ENCODE data around the gene NCEH1. TPM values are rescaled to one million over a fixed set of nuclear protein-coding genes. Genes with fewer than 3 reads are reported as not detected.
"Not testable (repeated sequence)": the region's sequence is repeated elsewhere in the genome, so short reads cannot be mapped to it uniquely, and the experiment has no call there.

NCEH1 gene
- total RNA-seq, 1 experiment from 2014 or later = 4.7 TPM

DNA sequence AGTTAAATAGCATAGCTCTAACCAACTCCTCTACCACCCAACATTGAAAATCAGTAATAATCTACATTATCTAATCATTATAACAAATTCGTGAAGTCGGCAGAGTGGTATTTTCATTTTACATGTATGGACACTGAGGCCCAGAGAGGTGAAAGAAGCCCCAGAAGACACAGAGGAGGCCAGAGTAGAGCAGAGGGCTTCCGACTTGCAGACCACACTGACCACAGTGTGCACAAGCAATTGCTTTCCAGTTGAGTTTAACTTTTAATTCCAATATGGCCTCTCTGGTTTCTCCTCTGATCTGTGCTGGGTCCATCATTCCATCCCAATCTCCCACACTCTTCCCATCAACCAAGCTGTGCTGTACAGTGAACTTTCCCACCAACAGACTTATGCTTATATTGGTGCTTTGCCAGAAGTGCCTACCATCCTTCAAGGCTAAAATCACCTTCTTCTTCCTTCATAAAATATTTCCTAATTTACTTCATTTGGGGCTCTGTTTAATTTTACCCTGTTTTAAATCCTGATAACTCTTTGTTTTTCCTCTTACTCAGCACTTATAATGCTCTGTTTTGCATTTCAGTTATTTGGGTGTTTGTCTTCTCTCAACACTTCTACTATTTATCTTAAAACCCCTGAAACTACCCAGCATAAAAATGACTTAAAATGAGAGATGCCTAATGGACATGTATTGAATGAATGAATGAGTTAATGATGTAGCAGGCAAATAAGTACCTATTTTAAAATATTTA is 105.8 kb downstream of the NCEH1 start:
- Histone ChIP-seq H3K4me1 (ENCODE audit: low read length) (no peaks in the 10 kb centered on the region), H4K20me1 (ENCODE audit: insufficient read depth, low read depth, low read length) (no peaks in the 10 kb centered on the region), H3K27me3 (ENCODE audit: low read length) (no peaks in the 10 kb centered on the region), H2AFZ (ENCODE audit: low read length) (no peak overlapping the region), H3K4me2 (ENCODE audit: low read depth, low read length, poor library complexity, severe bottlenecking) (no peak overlapping the region), H3K9me3 (ENCODE audit: low read length) (no peaks in the 10 kb centered on the region), H3K36me3 (ENCODE audit: insufficient read depth, low read length) (no peaks in the 10 kb centered on the region), H3K27ac (ENCODE audit: low read length) (no peak overlapping the region), H3K4me3 (ENCODE audit: low read length) (no peak overlapping the region), H3K9me2 (replicated peaks; ENCODE audit: insufficient read depth, low read length) (no peaks in the 10 kb centered on the region), H3K9ac (ENCODE audit: low read length) (no peak overlapping the region), H3K79me2 (ENCODE audit: low read length) (no peaks in the 10 kb centered on the region)
- no peak for DNase-seq

DNA sequence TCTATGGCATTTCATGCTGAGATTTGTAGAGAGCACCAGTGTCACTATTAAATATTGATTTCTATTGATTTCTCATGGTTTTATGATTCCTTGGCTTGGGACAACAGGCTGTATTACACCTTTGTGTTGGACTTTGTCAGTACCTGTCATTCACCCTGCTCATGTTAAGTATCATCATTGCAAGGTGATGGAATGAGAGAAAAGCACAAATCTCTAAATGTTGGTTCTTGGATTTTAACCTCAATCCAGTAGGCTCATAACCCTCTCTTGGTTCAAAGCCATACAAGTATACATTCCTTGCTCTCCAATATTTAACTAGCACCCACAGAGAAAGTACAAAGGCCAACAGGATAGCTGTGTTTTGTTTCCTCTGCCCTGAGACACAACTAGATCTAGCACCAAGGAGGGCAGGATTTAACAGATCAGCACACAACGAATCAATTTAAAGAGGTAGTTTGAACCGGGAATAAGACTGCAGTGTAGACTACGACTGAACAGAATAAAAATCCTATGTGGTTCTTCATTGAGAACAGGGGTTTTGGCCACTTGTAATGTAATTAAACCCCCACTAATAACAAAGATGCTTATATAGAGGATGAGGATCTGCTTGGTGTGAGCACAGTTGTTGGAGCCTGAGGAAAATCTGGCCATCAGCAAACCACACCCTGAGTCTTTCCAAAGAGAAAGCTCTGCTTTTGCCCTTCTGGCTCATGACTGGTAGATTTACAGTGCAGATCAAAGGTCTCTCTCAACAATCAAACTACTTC is 109.6 kb downstream of the NCEH1 start:
- H3K27me3 ChIP-seq (ENCODE audit: low read length) = no peaks in the 10 kb centered on the region
- no peak overlapping the region for H3K4me2 ChIP-seq (ENCODE audit: low read depth, low read length, poor library complexity, severe bottlenecking)
- DNase-seq = no peak
- H3K9me3 ChIP-seq (ENCODE audit: low read length) = no peaks in the 10 kb centered on the region
- no peak overlapping the region for H3K4me3 ChIP-seq (ENCODE audit: low read length)
- no peak overlapping the region for H3K27ac ChIP-seq (ENCODE audit: low read length)
- no peaks in the 10 kb centered on the region for H3K4me1 ChIP-seq (ENCODE audit: low read length)
- no peaks in the 10 kb centered on the region for H3K79me2 ChIP-seq (ENCODE audit: low read length)
- H4K20me1 ChIP-seq (ENCODE audit: insufficient read depth, low read depth, low read length) = no peaks in the 10 kb centered on the region
- H3K9ac ChIP-seq (ENCODE audit: low read length) = no peak overlapping the region
- H2AFZ ChIP-seq (ENCODE audit: low read length) = no peak overlapping the region
- no peaks in the 10 kb centered on the region for H3K36me3 ChIP-seq (ENCODE audit: insufficient read depth, low read length)
- H3K9me2 ChIP-seq (replicated peaks; ENCODE audit: insufficient read depth, low read length) = no peaks in the 10 kb centered on the region

DNA sequence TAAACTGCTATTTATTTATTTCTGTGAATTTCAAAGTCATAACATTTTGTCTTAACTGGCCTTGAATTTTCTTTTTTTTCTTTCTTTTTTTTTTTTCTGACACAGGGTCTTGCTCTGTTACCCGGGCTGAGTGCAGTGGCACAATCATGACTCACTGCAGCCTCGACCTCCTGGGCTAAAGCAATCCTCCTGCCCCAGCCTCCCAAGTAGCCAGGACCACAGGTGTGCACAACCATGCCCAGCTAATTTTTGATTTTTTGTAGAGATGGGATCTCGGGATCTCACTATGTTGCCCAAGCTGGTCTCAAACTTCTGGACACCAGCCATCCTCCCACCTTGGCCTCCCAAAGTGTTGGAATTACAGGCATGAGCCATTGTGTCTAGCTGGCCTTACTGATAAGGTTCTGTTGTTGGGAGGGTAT is 110.2 kb downstream of the NCEH1 start:
- H3K27me3 ChIP-seq (ENCODE audit: low read length) = no peaks in the 10 kb centered on the region
- no peak overlapping the region for H3K9ac ChIP-seq (ENCODE audit: low read length)
- H3K4me3 ChIP-seq (ENCODE audit: low read length) = no peak overlapping the region
- no peaks in the 10 kb centered on the region for H3K9me3 ChIP-seq (ENCODE audit: low read length)
- no peak overlapping the region for H2AFZ ChIP-seq (ENCODE audit: low read length)
- H4K20me1 ChIP-seq (ENCODE audit: insufficient read depth, low read depth, low read length) = no peaks in the 10 kb centered on the region
- no peak overlapping the region for H3K4me2 ChIP-seq (ENCODE audit: low read depth, low read length, poor library complexity, severe bottlenecking)
- H3K4me1 ChIP-seq (ENCODE audit: low read length) = no peaks in the 10 kb centered on the region
- H3K36me3 ChIP-seq (ENCODE audit: insufficient read depth, low read length) = no peaks in the 10 kb centered on the region
- no peaks in the 10 kb centered on the region for H3K79me2 ChIP-seq (ENCODE audit: low read length)
- no peak overlapping the region for H3K27ac ChIP-seq (ENCODE audit: low read length)
- DNase-seq = no peak
- no peaks in the 10 kb centered on the region for H3K9me2 ChIP-seq (replicated peaks; ENCODE audit: insufficient read depth, low read length)

DNA sequence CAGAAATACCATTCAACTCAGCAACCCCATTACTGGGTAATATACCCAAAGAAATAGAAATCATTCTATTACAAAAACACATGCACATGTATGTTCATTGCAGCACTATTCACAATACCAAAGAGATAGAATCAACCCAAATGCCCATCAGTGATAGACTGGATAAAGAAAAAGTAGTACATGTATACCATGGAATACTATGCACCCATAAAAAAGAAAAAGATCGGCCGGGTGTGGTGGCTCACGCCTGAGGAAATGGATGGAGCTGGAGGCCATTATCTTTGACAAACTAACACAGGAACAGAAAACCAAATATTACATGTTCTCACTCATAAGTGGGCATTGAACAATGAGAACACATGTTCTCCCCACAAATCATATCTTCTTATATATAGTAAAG is 112.0 kb downstream of the NCEH1 start:
- H4K20me1 ChIP-seq (ENCODE audit: insufficient read depth, low read depth, low read length) = no peaks in the 10 kb centered on the region
- no peaks in the 10 kb centered on the region for H3K79me2 ChIP-seq (ENCODE audit: low read length)
- H3K36me3 ChIP-seq (ENCODE audit: insufficient read depth, low read length) = no peaks in the 10 kb centered on the region
- no peak overlapping the region for H2AFZ ChIP-seq (ENCODE audit: low read length)
- no peak overlapping the region for H3K4me2 ChIP-seq (ENCODE audit: low read depth, low read length, poor library complexity, severe bottlenecking)
- no peak overlapping the region for H3K4me3 ChIP-seq (ENCODE audit: low read length)
- no peaks in the 10 kb centered on the region for H3K27me3 ChIP-seq (ENCODE audit: low read length)
- H3K4me1 ChIP-seq (ENCODE audit: low read length) = no peaks in the 10 kb centered on the region
- no peak overlapping the region for H3K27ac ChIP-seq (ENCODE audit: low read length)
- H3K9ac ChIP-seq (ENCODE audit: low read length) = no peak overlapping the region
- no peaks in the 10 kb centered on the region for H3K9me3 ChIP-seq (ENCODE audit: low read length)
- no peak for DNase-seq
- no peaks in the 10 kb centered on the region for H3K9me2 ChIP-seq (replicated peaks; ENCODE audit: insufficient read depth, low read length)

DNA sequence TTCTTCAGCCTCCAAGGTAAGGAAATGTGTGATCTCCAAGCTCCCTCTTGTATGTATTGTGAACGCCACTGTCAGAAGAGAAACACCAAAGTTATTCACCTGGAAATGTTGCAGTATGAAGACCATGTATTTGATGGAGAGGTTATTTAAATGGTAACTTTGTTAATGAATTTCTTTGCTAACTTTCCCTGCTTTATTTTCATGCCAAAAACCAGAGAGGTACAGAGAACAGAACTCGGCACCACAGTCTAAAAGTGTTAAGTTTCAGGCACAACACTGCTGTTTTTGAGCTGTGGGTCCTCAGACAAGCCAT is 114.5 kb downstream of the NCEH1 start:
- H3K9me2 ChIP-seq (replicated peaks; ENCODE audit: insufficient read depth, low read length) = no peaks in the 10 kb centered on the region
- no peak overlapping the region for H3K4me2 ChIP-seq (ENCODE audit: low read depth, low read length, poor library complexity, severe bottlenecking)
- no peaks in the 10 kb centered on the region for H3K9me3 ChIP-seq (ENCODE audit: low read length)
- no peaks in the 10 kb centered on the region for H3K79me2 ChIP-seq (ENCODE audit: low read length)
- no peak overlapping the region for H3K4me3 ChIP-seq (ENCODE audit: low read length)
- H4K20me1 ChIP-seq (ENCODE audit: insufficient read depth, low read depth, low read length) = no peaks in the 10 kb centered on the region
- no peaks in the 10 kb centered on the region for H3K36me3 ChIP-seq (ENCODE audit: insufficient read depth, low read length)
- DNase-seq = no peak
- H3K9ac ChIP-seq (ENCODE audit: low read length) = no peak overlapping the region
- H3K4me1 ChIP-seq (ENCODE audit: low read length) = no peaks in the 10 kb centered on the region
- no peak overlapping the region for H2AFZ ChIP-seq (ENCODE audit: low read length)
- no peaks in the 10 kb centered on the region for H3K27me3 ChIP-seq (ENCODE audit: low read length)
- no peak overlapping the region for H3K27ac ChIP-seq (ENCODE audit: low read length)

DNA sequence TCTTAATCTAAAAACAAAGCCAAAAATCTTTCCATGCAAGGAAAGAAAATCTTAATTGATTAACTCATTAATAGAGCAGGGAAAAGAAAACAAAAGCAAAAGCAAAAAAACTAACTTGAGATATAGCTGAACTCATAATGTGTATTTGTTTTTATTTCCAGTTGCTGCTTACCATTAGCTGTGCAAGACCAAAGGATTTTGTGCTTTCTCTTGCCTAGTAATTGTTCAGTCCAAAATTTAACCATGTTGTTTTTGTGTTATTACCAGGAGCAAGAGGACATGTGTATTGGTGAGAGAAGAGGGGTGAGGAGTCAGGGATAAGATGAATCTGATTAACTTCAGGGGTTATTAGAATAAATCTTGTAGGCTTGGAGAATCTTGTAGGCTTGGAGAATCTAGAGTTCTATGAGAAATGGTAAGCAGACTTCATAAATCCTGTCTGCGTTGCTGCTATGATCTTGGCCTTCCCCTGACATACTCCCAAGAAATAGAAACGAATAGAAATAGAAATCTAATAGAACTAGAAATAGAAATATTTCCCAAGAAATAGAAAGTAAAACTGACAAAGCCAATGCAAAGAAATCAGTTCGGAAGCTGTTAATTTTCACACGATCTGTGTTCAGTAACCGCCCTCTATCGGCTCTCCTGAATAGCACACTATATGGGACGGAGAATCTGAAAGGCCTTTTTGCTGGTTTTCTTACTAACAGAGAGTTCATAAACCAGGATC is 115.0 kb downstream of the NCEH1 start:
- H3K27me3 ChIP-seq (ENCODE audit: low read length) = no peaks in the 10 kb centered on the region
- H4K20me1 ChIP-seq (ENCODE audit: insufficient read depth, low read depth, low read length) = no peaks in the 10 kb centered on the region
- no peaks in the 10 kb centered on the region for H3K36me3 ChIP-seq (ENCODE audit: insufficient read depth, low read length)
- no peak overlapping the region for H3K27ac ChIP-seq (ENCODE audit: low read length)
- H2AFZ ChIP-seq (ENCODE audit: low read length) = no peak overlapping the region
- H3K79me2 ChIP-seq (ENCODE audit: low read length) = no peaks in the 10 kb centered on the region
- no peaks in the 10 kb centered on the region for H3K4me1 ChIP-seq (ENCODE audit: low read length)
- H3K9ac ChIP-seq (ENCODE audit: low read length) = no peak overlapping the region
- no peak overlapping the region for H3K4me3 ChIP-seq (ENCODE audit: low read length)
- peak; percentile 69 for DNase-seq
- no peaks in the 10 kb centered on the region for H3K9me2 ChIP-seq (replicated peaks; ENCODE audit: insufficient read depth, low read length)
- no peak overlapping the region for H3K4me2 ChIP-seq (ENCODE audit: low read depth, low read length, poor library complexity, severe bottlenecking)
- H3K9me3 ChIP-seq (ENCODE audit: low read length) = no peaks in the 10 kb centered on the region

DNA sequence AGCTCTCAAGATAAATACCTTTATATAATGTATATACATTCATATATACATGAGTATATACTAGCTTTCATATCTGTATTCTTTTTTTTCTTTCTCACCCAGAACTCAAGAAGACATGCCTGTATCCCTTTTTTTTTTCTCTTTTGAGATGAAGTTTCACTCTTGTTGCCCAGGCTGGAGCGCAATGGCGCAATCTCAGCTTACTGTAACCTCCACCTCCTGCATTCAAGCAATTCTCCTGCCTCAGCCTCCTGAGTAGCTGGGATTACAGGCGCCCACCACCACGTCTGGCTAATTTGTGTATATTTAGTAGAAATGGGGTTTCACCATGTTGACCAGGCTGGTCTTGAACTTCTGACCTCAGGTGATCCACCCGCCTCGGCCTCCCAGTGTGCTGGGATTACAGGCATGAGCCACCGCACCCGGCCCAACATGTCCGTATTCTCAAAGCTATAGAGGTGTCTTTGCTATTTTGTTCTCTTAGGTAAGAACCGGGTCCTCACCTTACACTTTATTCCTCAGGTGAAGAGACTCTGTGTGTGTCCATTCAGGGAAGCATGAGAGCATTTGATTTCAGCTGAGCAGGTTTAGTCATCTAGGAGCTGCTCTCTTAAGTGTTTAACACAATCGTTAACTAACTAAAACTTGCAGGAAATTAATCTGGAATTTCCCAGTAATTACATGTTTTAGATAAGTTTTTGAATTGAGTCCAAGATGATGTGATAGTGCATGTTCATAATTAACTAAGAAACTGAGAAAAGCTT is 115.8 kb downstream of the NCEH1 start:
- not testable (repeated sequence) for H3K9me2 ChIP-seq (replicated peaks; ENCODE audit: insufficient read depth, low read length); H3K27me3 ChIP-seq (ENCODE audit: low read length); H3K4me1 ChIP-seq (ENCODE audit: low read length); H2AFZ ChIP-seq (ENCODE audit: low read length); H3K9ac ChIP-seq (ENCODE audit: low read length); H3K4me2 ChIP-seq (ENCODE audit: low read depth, low read length, poor library complexity, severe bottlenecking); H3K27ac ChIP-seq (ENCODE audit: low read length); H3K4me3 ChIP-seq (ENCODE audit: low read length); H3K9me3 ChIP-seq (ENCODE audit: low read length); H3K79me2 ChIP-seq (ENCODE audit: low read length); DNase-seq; H3K36me3 ChIP-seq (ENCODE audit: insufficient read depth, low read length); H4K20me1 ChIP-seq (ENCODE audit: insufficient read depth, low read depth, low read length)

Measured in Karpas-422 (cell line).